CD4-positive, alpha-beta T cell treated with Interferon gamma for 1 hour (primary cell): ENCODE data around the gene STRN4.
"Not testable (repeated sequence)": the region's sequence is repeated elsewhere in the genome, so short reads cannot be mapped to it uniquely, and the experiment has no call there.

Source experiments
- DNase-seq: peaks from one replicate; pipeline ENCODE4 v3.0.0-alpha.2; 2020

Gene STRN4, protein sequence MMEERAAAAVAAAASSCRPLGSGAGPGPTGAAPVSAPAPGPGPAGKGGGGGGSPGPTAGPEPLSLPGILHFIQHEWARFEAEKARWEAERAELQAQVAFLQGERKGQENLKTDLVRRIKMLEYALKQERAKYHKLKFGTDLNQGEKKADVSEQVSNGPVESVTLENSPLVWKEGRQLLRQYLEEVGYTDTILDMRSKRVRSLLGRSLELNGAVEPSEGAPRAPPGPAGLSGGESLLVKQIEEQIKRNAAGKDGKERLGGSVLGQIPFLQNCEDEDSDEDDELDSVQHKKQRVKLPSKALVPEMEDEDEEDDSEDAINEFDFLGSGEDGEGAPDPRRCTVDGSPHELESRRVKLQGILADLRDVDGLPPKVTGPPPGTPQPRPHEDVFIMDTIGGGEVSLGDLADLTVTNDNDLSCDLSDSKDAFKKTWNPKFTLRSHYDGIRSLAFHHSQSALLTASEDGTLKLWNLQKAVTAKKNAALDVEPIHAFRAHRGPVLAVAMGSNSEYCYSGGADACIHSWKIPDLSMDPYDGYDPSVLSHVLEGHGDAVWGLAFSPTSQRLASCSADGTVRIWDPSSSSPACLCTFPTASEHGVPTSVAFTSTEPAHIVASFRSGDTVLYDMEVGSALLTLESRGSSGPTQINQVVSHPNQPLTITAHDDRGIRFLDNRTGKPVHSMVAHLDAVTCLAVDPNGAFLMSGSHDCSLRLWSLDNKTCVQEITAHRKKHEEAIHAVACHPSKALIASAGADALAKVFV

DNA sequence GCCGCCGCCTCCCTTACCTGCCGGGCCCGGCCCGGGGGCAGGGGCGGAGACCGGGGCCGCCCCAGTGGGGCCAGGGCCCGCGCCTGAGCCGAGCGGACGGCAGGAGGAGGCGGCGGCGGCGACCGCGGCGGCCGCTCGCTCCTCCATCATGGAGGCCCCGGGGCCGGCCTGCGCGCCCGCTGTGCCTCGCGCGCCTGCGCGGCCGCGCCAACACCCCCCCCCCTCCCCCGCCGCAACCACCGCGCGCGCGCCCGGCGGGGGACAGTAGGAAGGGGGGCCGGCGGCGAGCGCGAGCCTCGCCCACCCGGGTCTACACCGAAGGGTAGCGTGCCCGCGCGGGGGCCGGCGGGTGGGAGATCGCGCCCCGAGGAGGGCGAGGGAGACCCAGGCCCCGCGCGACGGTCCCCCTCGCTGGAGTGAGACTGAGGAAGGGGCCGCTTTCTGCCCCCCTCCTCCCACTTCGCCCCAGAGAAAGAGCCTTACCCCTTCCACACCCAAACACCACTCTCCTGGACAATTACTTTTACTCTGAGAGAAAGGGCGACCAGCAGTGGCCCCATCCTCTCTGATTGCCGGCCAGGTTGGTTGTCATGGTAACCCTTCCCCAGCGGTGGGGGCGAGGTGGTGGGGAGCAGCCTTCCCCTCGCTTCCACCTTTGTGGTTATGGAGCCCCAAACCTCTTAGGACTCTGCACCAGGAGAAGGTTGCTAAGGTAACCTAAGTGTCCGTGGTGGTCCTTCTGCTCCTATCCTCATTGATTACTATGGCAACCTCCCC, at the start of gene STRN4:
STRN4 (minus strand) TSS at position 170 of the 777 bp plus-strand sequence; CDS start at position 150, 20 bp downstream.
- DNase-seq, result peak; percentile 69

DNA sequence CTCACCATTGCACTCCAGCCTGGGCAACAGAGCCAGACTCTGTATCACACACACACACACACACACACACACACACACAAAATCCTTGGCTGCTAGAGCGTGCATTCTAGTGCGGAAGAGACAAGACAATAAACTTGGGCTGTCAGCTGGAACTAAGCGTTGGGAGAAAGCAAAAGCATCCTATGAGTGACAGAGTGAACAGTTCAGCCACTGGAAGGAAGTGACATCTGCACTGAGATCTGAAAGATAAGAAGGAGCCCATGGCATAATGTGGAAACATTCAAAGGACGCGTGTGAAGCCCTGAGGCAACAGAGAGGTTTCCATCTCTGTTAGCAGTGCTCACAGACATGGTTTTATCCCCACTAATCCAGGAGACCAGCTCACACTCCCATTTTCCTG, 45.7 kb upstream of the STRN4 start:
- DNase-seq, result no peak

DNA sequence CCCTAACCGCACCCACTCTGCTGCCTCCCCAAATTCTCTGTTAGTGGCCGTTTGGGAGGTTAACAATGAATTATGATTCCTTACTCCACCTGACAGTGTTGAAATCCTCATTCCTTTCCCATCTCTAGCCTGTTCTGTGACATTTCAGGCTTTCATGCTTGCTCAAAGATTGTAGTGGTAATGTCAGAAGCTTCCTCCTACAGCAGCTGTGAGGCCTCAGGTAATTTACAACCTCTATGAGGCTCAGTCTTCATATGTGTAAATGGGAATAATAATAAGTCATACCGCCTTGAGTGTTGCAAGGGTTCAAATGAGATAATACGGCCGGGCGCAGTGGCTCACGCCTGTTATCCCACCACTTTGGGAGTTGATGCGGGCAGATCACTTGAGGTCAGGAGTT, 43.1 kb upstream of the STRN4 start:
- no peak for DNase-seq

DNA sequence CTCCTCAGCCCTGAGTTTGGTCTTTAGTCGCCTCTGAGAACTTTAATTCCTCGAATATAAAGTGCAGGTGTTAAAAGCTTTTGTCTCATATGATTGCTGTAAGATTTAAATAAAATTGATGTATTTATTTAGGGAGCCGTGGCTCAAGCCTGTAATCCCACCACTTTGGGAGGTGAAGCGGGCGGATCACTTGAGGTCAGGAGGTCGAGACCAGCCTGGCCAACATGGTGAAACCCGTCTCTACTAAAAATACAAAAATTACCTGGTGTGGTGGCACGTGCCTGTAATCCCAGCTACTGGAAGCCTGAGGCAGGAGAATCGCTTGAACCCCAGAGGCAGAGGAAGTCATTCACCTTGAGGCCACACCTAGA, 42.7 kb upstream of the STRN4 start:
- DNase-seq, result no peak

DNA sequence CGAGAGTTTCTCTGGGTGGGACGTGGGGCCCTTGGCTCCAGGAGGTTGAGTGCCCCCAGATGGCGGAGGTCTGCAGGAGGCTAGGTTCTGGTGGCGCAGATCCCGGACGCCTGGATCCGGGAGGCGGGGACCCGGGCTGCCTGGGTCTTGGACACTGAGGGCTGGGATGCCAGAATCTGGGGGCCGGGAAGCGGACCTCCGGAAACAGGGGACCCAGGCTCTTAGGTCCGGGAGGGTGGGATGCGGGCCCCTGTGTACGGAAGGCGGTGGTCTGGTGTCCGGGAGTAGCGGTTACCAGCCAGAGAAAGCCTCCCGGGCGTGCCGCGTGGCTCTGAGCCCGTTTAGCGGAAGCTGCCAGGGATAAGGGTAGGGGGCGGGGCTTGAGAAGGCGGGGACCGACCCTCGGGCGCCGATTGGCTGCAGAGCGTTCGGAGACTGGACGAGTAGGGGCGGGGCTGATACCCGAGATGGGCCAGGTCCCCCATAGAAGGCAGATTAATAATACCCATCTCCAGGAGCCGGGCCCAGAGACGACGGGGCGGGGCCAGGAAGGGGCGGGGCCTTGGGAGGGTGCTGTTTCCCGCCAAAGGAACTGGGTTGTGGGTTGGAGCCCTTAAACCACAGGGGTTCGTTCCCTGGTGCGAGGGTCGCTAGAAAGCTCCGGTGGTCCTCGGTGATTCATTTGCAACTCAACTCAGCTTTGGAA, 42.2 kb upstream of the STRN4 start, which contains the start of gene SLC1A5:
SLC1A5 (minus strand) TSS at position 333 of the 706 bp plus-strand sequence. CDS start 629 bp downstream, outside the sequence.
- peak; percentile 98 for DNase-seq

DNA sequence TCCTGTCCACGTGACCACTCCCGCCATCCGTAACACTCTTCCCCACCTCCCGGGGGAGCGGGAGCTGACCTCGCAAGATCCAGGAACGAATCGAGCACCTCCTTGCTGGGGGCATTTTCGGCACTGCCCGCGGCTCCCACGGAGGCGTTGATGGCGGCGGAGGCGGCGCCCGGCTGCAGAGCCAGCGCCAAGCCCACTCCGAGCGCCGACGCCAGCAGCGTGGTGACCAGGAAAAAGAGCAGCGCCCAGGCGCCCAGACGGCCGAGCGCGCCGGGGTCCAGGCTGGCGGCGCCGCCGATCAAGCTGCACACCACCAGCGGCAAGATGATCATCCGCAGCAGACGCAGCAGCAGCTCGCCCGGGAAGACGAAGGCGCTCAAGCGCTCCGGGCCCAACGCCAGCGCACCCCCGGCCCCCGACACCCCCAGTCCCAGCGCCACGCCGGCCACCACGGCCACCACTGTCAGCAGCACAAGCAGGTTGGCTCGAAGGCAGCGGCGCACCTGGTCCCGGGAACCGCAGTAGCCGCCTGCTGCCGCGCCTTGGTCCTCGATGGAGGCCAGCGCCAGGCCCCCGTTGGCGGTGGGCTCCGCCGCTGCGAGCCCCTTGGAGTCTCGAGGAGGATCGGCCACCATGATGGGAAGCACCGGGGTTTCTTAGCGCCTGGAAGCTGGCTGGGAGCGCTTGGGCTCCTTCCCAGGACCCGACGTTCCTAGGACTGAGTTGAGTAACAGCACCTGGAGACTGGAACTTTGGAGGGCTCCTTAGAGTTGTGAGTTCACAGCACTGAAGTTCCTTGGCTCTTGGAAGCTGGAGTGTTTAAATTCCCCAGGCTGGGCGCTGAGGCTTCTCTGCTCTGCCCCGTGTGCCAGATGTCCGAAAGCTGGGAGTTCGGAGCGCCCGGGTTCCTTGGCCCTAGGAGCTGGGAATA, 41.3 kb upstream of the STRN4 start:
- DNase-seq, result no peak

DNA sequence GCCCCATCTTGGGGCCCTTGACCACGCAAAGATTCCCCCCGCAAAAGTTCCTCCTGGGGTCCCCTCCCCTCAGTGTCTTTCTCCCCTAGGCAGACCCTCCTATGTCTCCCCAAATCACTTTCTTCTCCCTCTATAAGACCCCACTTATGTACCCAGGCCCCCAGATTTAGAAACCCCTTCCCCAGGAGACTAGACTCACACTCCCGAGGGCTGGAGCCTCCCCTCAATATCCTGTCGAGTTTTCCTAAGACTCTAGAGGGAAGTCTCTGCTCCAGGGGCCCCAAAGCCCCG, 40.7 kb upstream of the STRN4 start:
- DNase-seq, result no peak

DNA sequence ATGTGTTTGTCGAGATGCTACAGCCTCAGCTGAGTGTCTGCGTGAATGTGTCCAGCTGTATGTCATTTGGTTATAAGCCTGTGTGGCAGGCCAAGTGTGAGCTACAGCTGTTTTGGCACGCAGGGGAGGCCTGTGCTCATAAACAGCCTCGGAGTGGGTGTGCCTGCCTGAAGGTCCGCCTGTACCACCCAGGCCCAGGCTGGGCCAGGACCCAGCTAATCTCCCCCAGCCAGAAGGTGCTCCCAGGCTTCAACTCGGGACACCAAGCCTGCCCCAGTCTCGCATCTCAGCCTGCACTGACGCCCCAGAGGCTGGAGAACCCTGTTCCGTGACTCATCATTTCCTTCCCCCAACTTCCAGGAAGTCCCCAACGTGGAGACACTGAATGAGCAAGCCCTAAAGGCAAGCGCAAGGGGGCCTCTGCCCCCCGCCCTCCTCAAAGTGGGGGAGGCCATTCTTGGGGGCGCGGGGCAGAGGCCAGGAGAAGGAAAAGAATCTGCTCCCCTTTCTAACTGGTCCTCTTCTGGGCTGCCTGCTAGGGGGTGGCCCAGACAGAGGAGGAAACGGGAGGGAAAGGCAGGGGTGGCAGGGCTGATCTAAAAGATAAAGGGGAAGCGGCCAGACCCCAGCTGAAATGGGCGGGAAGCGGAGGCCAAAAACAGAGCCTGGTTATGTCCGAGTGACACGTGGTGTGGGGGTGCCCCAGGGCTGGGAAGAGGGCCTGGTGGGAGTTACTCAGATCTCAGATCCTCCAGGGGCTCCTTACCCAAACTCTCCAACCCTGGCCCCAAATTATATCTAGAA, 40.2 kb upstream of the STRN4 start:
- peak; percentile 79 for DNase-seq

DNA sequence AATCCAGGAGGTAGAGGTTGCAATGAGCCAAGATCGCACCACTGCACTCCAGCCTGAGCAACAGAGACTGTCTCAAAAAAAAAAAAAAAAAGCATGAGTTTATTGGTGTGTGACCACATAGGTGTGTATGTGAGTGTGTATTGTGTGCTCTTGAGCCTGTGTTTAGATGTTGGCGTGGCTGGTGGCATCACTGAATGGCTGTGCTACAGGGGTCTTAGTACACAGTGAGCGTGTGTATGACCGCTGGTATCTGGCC, 39.7 kb upstream of the STRN4 start:
- DNase-seq, result no peak

DNA sequence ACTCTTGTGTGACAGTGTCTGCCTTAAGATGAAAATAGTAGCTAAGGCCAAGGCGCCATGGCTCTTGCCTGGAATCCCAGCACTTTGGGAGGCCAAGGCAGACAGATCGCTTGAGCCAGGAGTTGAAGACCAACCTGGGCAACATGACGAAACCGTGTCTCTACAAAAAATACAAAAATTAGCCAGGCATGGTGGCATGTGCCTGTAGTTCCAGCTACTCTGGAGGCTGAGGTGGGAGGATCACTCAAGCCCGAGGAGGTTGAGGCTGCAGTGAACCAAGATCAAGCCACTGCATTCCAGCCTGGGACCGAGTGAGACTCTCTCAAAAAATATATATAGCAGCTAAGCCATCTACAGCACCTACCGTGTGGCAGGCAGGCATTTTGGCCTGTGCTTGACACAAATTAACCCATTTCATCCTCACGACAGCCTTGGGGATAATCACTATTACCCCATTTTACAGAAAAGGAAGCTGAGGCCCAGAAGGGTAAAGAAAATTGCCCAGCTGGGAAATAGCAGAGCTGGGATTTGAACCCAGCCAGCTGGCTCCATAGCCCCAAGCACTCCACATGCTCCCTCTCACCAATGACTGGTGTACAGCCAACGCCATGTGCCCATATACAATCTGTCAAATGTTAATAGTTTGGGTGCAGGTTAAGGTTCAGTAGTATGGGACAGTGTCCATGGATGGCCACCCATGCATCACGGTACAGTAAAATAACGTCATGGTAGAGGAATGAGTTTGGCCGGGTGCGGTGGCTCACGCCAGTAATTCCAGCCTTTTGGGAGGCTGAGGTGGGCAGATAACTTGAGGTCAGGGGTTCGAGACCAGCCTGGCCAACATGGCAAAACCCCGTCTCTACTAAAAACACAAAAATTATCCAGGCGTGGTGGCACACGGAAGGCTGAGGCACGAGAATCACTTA, 39.1 kb upstream of the STRN4 start:
- DNase-seq, result no peak

DNA sequence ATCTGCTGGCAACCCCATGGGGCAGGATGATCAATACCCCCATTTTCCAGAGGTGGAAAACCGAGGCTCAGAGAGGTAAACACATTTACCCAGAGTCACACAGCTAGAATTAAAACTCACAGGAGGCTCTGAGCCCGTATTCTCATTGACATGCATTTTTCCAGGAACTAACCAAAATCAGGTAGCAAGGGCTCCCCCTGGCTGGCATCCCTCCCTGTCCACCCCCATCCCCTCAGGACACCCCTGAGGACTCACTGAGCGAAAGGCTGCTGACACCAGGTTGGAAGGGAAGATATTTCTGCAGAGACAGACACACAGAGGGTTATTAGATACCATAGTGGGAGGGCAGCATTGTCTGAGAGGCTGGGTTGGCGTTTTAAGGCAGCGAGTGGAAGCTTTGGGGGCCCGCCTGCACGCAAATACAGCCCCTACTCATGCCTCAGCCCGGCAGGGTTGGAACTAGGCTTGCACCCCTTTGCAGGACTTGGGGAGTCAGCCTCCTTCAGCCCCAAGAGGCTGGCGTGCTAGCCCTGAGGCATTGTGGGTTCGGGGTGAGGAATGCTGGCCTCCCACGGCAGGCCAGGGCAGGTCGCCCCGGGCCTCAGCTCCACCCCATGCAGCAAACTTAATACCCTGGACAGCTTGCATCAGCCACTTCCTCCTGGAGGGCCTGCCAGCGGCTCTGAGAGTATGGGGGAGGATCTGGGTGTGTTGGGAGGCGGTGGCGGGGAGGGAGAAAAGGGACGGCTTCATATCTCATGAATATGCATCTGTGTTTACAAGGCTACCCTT, 38.2 kb upstream of the STRN4 start:
- DNase-seq, result peak; percentile 51

DNA sequence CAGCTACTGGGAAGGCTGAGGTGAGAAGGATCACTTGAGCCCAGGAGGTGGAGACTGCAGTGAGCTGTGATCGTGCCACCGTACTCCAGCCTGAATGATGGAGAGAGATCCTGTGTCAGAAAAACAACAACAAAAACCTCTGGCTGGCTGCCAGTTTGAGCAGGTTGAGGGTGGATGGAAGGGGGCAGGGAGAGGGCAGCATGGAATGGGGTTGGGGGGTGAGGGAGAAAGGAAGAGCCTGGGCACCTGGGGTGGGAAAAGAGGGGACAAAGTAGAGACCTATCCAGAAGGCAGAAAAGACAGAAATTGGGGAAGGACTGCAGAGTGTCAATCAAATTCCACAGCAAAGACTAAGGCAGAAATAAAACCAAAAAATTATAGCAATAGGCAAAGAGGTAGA, 37.4 kb upstream of the STRN4 start:
- DNase-seq, result no peak

DNA sequence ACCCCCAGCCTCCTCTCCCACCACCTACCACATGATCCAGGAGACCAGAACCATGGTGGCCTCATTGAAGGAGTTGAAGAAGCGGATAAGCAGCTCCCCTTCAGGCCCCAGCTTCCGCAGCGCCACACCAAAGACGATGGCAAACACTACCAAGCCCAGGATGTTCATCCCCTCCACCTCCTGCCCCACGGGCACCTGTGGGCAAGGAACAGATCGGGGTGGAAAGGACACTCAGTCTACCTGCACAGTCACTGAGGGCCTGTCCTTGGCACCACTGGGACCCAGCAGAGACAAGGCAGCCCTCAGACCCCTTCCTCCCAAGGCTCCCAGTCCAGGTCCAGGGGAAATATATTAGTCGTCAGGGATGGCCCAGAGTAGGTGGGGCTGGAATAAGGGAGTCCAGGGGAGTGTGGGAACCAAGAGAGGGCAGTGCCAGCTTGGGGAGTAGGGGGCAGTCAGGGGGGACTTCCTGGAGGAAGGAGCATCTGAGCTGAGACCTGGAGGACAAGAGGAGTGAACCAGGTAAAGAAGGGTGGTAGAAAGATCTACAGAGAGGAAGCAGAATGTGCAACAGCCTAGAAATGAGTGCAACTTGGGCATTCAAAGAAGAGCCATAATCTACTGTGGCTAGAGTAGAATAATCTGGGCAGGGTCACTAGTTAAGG, 36.2 kb upstream of the STRN4 start:
- no peak for DNase-seq

DNA sequence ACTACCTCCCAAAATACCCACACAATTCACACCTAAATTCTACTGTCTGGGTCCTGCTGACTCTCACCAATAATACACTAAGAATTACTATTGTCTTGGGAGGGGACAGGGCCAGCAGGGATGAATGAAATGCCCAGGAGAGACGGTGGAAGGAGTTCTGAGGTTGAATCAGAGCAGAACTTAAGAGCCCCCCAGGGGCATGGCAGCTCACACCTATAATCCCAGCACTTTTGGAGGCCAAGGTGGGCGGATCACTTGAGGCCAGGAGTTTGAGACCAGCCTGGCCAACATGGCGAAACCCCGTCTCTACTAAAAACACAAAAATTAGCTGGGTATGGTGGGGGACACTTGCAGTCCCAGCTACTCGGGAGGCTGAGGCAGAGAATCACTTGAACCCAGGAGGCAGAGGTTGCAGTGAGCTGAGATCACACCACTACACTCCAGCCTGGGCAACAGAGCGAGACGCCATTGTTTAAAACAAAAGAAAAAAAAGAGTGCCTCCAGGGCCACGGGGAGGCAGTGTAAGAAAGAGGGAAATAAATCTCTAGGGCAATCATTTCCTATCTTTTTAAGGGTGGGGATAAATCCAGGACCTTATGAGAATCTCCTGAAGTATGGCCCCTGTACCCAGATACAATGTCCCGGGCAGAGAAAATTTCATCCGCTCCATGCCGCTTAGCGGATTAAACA, 31.9 kb upstream of the STRN4 start:
- not testable (repeated sequence) for DNase-seq

DNA sequence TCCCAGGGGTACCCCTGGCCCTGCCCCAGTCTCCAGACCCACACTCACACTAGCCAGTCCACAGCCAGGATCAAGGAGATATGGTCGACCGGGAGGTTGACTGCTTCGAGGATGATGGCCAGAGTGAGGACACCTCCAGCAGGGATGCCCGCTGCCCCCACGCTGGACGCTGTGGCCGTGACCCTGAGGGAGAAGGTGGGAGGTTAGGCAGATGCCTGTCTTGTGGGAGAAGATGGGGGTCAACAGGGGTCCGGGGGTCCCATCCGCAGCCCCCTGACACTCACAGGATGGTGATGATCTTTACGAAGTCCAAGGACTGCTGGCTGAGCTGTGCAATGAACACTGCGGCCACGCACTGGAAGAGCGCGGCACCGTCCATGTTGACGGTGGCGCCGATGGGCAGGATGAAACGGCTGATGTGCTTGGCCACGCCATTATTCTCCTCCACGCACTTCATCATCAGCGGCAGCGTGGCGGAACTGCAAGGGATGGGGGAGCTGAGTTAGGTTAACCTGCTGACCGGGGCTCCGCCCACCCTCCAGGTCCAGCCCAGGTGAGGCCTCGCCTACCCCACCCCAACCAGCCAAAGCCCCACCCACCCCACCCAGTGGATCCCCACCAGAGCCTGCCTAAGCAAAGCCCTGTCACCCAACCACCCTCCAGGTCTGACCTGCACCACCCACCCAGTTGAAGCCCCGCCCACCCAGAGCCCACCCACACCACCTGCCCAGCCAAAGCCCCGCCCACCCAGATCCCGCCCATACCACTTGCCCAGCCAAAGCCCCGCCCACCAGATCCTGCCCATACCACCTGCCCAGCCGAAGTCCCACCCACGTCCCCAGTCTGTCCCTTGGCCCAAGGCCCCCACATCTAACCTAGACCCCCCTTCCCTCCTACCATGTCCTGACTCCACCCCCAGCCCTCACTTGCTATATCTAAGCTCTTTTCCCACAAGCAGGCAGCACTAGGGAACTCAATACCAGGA, 31.0 kb upstream of the STRN4 start:
- DNase-seq, result no peak

DNA sequence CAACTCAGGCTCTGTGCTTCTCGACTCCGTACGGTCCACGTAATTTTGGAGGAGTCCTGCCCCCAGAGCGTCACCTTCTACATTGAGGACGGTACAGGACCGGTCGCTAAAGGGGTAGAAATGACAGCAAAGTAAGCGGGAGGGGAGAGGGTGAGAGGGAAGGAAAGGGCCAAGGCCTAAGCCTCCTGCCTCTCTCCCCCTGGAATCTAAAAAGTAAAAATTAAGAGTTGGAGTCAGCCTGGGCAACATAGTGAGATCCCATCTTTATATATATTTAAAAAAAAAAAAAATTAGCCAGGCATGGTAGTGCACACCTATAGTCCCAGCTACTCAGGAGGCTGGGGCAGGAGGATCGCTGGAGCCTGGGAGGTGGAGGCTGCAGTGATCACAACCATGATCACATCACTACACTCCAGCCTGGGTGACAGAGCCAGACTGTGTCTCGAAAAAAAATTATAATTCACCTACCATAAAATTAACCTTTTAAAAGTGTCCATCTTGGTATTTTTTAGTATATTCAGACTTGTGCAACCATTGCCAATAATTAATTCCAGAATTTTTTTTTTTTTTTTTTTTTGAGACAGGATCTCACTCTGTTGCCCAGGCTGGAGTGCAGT, 29.5 kb upstream of the STRN4 start:
- no peak for DNase-seq
